ENCODE data around the gene VGLL3.

DNA sequence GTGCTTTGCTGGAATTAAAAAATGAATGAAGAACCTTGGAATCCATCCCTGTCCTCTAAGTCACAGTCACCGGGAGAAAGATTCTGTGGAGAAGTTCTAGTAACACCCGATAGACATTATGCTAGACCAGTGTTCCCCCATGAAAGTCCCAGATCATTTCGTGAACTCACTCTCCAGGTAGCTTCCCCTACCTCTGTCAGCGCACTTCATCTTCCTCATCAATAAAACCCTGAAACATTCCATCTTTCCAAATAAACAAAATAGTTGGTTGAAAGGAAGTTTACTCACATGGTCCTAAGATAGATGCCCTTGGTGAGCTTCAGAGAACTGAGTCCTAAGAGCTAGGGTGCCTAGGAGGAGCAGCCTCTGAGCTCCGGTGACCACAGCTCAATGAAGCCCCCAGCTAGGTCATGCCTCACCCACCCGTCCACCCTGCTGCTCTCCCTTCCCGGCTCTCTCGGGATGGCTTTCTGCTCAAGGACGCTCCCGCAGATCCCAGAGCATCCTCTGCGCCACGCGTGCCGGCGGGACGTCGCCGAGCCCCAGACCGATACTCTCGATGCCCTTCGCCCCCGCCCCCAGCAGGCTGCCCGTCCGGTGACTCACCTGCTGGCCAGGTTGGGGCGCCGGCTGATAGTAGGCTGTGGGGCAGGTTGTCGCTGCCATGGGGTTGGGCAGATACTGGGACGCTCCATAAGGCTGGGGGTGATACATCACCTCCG is 776 bp downstream of the VGLL3 start:
- TF ChIP-seq, protein P1, sequence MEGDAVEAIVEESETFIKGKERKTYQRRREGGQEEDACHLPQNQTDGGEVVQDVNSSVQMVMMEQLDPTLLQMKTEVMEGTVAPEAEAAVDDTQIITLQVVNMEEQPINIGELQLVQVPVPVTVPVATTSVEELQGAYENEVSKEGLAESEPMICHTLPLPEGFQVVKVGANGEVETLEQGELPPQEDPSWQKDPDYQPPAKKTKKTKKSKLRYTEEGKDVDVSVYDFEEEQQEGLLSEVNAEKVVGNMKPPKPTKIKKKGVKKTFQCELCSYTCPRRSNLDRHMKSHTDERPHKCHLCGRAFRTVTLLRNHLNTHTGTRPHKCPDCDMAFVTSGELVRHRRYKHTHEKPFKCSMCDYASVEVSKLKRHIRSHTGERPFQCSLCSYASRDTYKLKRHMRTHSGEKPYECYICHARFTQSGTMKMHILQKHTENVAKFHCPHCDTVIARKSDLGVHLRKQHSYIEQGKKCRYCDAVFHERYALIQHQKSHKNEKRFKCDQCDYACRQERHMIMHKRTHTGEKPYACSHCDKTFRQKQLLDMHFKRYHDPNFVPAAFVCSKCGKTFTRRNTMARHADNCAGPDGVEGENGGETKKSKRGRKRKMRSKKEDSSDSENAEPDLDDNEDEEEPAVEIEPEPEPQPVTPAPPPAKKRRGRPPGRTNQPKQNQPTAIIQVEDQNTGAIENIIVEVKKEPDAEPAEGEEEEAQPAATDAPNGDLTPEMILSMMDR (IDR thresholded peaks at IDR 0.05): no peak
- TF ChIP-seq POLR2AphosphoS5 (IDR thresholded peaks at IDR 0.05; ENCODE audit: low read depth, low read length) (no peak), TCF7L2 (IDR thresholded peaks at IDR 0.05; ENCODE audit: low read depth, low read length) (no peak), SIN3A (IDR thresholded peaks at IDR 0.05; ENCODE audit: borderline replicate concordance, insufficient read depth, low read depth, low read length) (no peak)
- TF ChIP-seq, protein P2, sequence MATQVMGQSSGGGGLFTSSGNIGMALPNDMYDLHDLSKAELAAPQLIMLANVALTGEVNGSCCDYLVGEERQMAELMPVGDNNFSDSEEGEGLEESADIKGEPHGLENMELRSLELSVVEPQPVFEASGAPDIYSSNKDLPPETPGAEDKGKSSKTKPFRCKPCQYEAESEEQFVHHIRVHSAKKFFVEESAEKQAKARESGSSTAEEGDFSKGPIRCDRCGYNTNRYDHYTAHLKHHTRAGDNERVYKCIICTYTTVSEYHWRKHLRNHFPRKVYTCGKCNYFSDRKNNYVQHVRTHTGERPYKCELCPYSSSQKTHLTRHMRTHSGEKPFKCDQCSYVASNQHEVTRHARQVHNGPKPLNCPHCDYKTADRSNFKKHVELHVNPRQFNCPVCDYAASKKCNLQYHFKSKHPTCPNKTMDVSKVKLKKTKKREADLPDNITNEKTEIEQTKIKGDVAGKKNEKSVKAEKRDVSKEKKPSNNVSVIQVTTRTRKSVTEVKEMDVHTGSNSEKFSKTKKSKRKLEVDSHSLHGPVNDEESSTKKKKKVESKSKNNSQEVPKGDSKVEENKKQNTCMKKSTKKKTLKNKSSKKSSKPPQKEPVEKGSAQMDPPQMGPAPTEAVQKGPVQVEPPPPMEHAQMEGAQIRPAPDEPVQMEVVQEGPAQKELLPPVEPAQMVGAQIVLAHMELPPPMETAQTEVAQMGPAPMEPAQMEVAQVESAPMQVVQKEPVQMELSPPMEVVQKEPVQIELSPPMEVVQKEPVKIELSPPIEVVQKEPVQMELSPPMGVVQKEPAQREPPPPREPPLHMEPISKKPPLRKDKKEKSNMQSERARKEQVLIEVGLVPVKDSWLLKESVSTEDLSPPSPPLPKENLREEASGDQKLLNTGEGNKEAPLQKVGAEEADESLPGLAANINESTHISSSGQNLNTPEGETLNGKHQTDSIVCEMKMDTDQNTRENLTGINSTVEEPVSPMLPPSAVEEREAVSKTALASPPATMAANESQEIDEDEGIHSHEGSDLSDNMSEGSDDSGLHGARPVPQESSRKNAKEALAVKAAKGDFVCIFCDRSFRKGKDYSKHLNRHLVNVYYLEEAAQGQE (IDR thresholded peaks at IDR 0.05; ENCODE audit: insufficient read depth in 1 of 2, low read depth in 2 of 2, low read length in 1 of 2): no peak
